Endothelial cell of hepatic sinusoid (primary cell): ENCODE results near the gene MAPK1IP1L.
"Not testable (repeated sequence)": the region's sequence is repeated elsewhere in the genome, so short reads cannot be mapped to it uniquely, and the experiment has no call there.

ENCODE experiments used
- in situ Hi-C: cut with HindIII; loops from 2 replicates; pipeline ENCODE4 v1.10.0; 2017; ENCODE audit warnings: low sequenced_read_pairs

The MAPK1IP1L gene

DNA sequence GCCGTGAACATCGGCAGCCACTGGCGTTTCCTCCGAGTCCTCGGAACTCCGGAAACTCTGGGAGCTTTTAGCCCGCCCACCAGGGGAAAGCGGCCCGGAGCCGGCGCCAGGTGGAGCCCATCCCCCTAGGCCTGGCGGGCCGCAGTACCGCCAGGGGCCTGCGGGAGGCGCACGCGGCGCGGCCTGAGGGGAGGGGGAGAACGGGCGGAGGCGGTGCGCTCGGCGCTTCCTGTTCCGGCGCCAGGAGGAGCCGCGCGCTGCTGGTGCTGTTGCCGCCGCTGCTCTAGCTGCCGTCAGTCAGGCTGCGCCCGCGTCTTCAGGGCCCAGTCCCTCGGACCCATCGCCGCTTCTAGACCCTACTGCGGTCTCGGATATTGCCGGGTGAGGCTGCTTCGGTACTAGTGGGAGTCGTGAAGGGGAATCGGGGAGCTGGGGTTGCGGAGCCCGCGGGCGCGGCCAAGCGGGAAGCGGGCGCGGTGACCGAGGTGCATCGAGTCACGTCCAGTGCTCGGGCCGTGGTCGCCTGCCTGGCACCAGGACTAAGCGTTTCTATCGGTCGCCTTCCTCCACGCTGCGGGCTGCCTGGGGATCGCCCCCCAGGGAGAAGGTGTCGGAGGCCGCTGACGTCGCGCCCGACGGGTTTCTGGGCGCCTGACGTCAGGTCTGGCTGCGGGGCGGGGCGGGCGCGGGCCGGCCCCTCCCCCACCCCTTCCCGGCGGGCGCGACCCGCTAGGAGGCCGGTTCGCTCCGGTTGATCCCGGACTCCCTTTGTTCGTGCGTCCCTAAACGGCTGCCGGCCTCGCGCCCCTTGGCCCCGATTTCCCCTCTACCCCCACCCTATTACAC, at the start of gene MAPK1IP1L:
Gene MAPK1IP1L (plus strand): TSS at position 225 of the 846 bp plus-strand sequence. CDS start 10,037 bp downstream, outside the sequence.
- in situ Hi-C loops = no loop called here

DNA sequence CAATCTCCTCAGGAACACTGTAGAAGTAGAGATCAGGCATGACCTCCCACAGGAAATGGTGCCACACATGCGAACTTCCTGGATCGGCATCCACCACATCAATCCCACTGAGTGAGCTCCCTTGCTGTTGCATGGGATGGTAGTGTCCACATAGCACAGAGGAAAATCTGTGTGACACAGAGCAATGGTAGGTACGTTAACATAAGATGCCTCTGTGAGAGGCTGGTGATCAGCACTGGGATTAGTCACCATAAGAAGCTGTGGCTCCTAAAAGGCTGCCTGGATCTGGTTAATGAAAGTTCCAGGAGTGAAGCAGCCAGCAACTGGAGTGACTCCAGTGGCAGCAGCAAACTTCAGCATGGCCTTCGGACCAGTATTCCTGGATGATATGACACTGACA, 46.4 kb upstream of the MAPK1IP1L start:
- in situ Hi-C loops = loop anchor here (5.0 kb wide), 1 partner anchor 58 kb away; no protein-coding TSS in a partner anchor

DNA sequence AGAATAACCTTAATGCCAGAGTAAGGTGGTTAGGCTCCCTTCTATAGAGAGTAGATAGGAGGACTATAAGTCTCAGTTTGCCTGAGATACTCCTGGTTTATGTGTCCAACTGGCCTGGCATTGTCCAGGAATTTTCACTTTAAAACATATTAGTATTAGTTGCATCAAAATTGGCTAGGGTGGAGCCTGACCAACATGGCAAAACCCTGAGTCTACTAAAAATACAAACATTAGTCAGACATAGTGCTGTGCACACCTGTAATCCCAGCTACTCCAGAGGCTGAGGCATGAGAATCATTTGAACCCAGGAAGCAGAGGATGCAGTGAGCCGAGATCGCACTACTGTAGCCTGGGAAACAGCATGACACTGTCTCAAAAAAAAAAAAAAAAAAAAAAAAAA, 36.4 kb upstream of the MAPK1IP1L start:
- in situ Hi-C loops = no loop called here

DNA sequence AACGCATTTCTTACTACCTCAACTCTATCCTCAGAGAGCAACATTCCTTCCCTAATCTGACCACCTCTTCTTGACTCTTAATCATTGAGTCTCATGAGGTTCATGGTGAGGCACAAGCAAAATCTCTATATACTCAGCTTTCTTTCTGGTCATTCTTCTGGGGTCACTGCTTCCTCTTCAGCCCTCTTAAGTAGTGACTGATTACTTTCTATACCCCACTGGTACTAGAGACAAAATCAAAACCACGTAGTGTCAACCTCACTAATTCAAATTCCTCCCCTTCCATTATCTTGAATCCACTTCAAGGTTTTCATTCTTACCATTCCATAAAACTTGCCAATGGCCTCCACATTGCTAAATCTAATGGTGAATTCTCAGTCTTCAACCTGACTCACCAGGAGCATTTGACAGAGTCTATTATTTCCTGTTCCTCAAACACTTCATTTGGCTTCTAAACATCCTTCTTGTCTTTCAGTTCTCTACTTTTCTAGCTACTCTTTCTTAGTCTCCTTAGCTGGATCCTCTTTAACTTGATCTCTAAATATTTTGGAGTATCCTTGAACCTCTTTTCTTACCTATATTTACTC, 31.4 kb upstream of the MAPK1IP1L start:
- in situ Hi-C loops = no loop called here

DNA sequence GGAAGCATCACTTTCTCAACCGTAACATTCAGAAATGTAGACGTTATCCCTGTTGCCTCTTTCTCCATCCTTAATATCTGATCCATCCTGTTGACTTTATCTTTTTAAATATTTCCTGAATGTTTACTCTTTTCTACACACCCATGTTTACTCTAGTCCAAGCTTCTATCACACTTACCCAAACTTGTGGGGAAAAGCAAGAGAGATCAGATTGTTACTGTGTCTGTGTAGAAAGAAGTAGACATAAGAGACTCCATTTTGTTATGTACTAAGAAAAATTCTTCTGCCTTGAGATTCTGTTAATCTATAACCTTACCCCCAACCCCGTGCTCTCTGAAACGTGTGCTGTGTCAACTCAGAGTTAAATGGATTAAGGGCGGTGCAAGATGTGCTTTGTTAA, 27.1 kb upstream of the MAPK1IP1L start:
- in situ Hi-C loops = not testable (repeated sequence)

DNA sequence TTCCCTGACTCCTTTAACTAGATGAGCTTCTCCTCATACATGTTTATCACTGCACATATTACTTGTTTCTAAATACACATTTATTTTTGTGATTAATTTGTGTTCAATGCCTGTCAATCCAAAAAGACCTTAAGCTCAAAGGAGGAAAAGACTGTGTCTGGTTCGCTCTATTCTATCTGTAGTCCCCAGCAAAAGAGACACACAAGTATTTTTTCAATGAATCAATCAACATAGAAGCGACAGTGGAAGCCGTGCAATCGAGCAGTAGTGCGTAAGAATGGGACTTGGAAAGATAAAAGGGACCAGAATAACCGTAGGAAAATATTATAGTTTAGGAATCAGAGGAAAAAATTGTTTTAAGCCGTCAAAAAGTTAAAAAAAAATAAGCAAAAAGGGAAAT, 25.5 kb upstream of the MAPK1IP1L start:
- in situ Hi-C loops = no loop called here

DNA sequence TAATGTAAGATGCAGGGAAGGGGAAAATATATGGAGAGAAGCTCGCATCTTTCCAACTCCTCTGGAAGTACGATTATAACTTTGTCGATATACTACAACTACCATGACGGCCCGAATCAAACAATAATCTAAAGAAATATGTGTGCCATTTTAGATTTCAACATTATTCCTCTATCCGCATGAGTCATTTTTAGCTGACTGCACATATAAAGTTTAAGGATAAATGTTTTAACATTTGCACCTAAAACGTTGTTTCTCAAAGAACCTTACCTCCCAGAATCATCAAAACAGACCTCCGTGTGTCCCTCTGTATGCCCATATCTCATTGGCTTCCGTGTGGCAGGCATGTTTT, 25.0 kb upstream of the MAPK1IP1L start:
- in situ Hi-C loops = no loop called here

DNA sequence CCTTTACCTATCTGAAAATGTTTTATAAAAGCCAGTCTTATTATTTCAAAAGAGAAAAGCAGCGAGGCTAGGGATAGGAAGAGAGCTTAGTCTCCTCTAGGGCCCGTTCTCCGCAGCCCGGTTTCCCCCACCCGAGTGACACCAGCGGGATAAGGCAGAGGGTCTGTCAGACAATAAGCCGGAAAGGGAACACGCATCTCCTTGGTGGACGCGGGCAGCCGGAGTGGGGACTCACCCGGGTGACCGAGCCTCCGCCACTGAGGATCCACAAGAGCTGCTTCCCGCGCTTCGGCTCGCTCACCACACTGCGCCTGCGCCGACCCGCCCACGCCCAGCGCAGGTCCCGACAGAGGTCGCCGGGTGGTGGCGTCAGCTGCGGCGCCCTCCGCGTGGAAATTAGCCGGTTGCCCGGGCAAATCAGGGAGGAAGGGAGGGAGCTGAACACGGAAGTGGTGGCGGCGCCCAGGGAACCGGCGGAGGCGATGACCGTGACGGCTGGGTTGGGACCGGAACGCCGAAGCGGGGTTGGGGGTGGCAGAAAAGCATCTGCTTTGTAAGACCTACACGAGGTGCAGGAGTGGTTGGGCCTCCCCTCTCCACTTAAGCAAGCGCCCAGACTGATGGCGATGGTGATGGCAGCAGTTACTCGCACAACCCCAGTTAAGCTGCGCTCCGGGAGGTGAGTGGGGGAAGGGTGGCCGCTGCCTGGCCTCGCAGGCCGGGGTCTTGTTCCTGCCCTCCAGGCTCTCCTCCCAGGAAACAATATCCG, 24.5 kb upstream of the MAPK1IP1L start, which contains the start of the genes SOCS4 and WDHD1:
Gene SOCS4 (plus strand): TSS at position 444 of the 769 bp plus-strand sequence. CDS start 15,806 bp downstream, outside the sequence.
Gene WDHD1 (minus strand): TSS at position 307 of the 769 bp plus-strand sequence. CDS start 312 bp downstream, outside the sequence.
- in situ Hi-C loops = no loop called here

DNA sequence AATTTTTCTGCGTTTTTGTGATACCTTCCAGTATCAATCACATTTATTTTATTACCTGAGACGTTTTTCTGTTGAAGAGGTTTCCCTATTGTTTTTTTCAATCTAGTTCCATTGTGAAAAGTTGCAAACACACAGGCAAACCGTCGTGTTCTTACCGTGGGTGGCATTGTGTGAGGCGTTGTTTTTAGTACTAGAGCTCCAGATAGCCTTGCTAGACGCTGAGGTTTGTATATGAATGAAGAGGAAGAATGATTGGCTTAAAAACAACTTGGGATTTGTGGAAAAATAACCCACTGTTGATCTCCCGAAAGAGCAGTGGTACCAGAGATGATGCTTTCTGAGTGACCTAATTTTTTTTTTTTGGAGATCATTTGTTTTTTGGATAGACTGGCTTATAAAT, 23.4 kb upstream of the MAPK1IP1L start:
- in situ Hi-C loops = no loop called here

DNA sequence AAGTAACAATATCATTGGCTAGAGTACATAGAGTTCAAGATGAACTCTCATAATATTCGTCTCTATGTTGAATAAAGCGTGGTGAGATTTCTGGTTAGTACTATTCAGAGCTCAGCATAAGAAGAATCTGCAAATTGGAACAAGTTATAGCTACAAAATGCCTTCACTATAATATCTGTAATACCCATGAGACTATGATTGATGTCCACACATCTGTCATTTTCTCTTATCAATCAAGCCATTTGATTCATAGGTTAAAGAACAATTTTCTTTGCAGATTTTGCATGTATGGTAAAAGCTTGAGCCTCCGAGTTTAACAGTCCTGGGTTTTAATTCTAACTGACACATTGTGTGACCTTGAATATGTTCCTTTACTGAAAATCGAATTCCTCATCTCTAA, 23.0 kb upstream of the MAPK1IP1L start:
- in situ Hi-C loops = no loop called here

DNA sequence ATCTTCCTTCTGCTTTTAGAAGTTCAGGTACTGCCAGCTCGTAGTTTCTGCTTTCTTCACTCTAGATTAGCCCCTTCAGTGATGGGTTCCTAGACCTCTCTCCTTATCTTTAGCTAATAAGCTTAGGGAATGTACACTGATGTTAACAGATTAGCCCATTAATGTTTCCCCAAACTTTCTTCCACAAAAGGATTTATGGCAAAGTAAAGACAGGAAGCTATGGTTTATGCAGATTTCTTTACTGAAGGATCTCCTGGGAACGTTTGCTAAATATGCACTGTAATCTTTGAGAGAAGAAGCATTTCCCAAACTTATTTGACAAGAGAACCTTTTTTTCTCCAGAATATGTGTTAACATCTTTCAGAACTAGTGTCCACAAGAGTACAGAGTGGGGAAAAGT, 20.3 kb upstream of the MAPK1IP1L start:
- in situ Hi-C loops = no loop called here

DNA sequence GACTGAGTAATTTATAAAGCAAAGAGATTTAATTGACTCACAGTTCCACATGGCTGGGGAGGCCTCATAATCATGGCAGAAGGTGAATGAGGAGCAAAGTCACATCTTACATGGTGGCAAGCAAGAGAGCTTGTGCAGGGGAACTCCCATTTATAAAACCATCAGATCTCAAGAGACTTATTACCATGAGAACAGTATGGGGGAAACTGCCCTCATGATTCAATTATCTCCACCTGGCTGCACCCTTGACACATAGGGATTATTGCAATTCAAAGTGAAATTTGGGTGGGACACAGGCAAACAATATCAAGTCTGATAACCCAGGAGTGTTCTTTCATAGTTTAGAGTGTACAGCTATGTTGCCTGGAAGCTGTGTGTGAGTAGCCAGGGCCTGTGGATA, 13.5 kb upstream of the MAPK1IP1L start:
- in situ Hi-C loops = not testable (repeated sequence)

DNA sequence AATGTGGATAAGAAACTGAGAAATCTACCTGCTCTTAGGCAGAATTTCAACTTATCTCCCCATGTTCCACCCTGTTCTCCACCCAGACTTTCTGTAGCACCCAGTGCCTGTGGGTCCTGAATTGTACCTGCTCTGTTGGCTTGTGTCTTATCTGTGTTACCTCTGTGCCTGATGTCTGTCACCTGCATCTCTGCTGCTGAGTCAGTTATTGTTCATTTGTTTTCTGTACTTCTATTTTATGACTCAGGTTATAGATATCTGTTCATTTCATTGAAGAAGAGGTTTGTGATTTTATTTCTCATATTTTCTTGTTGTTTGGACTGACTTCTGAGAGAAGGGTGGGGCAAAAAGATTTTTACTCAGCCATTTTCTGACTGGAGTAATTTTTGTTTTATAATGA, 12.7 kb upstream of the MAPK1IP1L start:
- in situ Hi-C loops = no loop called here

DNA sequence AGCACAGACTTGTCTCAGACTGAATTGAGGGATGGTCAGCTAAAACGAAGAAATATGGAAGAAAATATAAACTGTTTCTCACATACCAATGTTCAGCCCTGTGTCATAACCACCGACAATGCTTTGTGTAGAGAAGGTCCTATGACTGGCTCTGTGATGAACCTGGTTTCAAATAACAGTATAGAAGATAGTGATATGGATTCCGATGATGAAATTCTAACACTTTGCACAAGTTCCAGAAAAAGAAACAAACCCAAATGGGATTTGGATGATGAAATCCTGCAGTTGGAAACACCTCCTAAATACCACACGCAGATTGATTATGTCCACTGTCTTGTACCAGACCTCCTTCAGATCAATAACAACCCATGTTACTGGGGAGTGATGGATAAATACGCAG, 7.9 kb upstream of the MAPK1IP1L start:
- in situ Hi-C loops = no loop called here

DNA sequence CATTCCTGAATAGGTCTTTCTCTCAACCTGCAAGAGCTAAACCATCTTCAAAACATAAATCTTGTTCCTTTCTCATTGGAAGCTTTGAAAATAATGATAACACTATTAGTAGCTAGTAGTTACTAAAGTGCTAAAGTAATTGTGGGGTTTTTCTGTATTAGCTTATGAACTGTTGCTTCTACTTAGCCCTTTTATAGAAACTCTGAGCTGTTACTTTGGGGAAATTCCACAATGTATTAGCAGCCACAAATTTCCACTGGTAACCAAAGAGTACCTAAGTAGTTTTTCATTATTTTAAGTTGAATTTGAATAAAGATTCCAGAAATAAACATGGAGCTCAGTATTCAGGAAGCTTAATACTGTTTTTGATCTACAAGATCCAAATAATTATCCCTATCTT, 6.4 kb upstream of the MAPK1IP1L start:
- in situ Hi-C loops = no loop called here

DNA sequence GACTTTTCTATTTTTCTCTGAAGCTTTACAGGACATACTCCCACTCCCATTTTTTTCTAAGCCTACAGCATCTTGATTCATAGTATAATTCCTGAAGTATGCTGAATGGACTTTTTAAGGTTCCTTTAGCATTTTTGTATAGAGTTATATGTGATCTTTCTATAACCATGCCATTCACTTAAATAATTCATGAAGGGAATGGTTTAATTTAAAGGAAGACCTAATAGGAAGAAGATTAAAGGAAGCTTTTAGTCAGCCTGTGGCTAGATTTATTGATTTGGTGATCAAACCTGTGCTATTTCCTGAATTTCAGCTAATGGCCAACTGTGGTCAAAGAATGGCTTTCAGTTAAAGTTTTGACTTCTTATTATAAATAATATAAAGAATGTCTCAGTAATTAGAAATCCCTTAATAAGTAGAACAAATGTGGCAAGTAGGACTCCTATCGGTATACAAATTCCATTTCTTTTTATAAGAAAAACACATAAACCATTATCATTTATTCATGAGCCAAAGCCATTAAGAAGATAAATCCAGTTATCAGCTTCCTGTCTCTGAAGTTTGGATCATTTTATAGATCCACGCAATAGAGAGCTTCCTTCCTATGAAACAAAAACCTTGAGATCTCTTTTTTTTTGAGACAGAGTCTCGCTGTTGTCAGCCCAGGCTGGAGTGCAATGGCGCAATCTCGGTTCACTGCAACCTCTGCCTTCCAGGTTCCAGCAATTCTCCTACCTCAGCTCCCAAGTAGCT, 4.0 kb upstream of the MAPK1IP1L start:
- in situ Hi-C loops = no loop called here

DNA sequence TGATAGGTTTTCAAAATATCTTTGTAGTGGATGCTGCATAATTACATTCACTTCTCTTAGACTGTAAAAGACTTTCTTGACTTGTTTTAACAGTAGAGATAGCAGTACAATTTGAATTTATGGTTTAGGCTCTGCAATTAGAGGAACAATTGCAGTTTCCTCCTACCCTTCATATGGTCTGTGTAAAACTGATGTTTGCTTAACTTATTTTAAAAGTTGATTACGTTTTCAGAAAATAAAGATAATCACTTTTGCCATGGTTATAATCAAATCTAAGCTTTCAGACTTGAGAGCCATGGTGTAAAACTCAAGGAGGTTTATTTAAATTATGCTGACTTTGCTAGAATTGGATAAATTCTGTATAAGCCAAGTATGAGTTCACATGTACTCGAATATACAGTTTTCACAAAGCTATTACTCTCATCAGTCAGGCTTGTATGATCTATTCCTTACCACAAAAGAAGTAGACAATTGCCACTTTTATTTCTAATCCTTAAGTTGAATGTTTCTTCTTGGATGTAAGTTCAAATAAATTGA, 2.5 kb upstream of the MAPK1IP1L start:
- in situ Hi-C loops = no loop called here

DNA sequence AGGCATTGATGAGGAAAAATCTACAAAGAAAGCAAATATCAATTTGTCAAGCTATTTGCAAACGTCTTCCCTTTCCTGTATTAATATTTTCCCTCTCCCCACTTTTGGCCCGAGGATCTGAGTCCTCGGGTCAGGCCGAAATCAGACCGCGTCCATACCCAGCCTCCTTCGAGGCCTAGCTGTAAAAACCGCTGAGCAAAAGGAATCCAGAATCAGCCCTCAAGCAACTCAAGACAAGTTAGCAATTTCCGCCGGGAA, 353 bp upstream of the MAPK1IP1L start:
- in situ Hi-C loops = no loop called here

DNA sequence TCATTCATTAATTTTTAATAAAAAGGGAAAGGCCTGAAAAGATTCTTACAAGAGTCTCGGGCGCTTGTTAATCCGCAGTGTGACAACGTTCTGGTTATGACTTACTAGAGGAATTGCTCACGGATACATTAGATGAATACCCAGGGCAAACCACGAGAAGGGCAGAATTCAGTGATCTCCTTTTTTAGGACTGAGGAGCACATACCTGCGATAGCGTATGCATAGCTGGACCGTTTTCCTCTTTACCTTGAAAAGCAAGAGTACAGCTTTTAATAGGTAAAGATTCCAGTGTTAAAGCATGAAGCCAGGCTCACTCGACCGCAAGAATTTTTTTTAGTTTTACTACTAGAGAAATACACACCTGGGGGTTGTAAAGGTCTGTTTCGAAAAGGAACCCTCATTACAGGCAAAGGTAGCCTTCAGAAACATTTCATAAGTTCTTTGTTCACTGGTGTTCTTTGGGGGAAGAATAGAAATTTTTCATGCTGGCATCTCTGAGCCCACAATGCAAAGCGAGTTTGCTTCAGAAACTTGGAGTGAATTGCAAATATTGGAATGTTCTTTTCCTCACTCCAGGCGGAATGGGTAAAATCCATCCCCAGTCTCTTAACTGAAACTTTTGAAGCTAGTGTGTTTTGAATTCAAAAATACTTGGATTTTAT, 953 bp downstream of the MAPK1IP1L start:
- in situ Hi-C loops = no loop called here

DNA sequence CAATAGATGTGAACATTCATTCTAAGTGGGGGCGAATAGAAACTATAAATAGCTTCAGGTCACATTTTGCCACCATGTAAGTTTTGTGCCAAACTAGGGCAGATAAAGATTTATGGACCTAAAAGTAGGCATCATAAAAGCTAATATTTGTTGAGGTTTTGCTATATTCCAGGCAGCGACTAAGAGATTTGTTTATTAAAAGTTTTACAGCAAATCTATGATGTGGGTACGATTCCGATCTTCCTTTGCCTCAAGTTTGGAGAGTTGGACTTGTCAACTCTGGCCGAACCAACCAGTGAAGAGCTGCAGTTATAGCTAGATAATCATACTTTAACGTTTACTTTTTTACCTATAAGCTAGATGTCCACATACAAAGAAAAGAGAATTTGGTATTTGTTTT, 1.6 kb downstream of the MAPK1IP1L start:
- in situ Hi-C loops = no loop called here
